NCI-H345 (cell line): ENCODE results near the gene PCAT6.
A peak's percentile ranks its signal among the peaks of the same experiment; 100 is the strongest.

Experiments
- DNase-seq: peaks from one replicate; lab custom pipeline; 2025; lab: John Stamatoyannopoulos, UW

The PCAT6 gene

DNA sequence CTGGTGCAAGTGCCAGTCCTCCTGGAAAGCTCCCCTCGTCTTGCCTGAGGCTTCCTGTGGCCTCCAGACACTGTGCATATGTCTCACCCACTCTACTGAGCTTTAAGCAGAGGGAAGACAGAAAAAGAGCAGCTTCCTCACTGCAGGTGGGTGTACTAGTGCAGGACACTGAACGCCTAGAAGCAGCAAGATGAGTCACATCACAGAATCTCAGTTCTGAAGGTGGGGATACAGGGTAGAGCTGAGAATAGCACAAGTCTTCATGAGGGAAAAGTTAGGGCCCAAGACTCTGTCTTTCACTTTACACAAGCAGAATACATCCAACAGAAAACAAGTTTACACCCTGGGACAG, 37.4 kb downstream of the PCAT6 start:
- DNase-seq, result no peak

DNA sequence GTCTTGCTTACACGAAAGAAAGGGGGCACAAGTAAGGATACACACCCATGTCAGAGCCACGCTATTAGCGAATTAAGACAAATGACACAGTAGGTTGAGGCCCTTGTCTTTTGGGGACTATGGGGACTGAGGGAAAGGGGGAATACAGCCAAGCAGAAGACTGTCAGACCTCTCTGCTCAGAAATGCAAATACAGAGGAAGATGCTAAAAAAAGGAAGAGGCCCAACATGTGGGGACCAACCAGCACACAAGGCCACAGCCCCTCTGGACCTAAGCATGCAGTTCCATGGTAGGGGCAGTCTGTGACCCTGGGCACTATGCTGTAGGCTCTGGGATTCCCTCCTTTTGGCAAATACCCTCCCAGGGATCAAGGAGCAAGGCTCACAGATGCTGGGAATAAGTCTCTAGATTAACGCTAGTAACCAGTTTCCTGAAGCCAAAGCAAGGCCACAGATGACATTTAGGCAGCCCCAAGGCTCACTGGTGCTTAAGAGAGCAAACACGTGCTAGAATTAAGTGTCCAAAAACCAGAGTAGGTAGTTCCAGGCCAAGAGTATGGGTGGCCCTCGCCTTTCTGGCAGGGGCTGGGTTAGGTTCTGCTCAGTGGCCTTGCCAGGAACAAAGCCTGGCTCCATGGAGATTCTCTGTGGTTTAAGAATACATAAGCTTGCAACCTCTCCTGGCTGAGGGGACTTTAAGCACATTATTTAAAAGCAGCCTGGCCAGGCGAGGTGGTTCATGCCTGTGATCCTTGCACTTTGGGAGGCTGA, 40.0 kb downstream of the PCAT6 start:
- no peak for DNase-seq

DNA sequence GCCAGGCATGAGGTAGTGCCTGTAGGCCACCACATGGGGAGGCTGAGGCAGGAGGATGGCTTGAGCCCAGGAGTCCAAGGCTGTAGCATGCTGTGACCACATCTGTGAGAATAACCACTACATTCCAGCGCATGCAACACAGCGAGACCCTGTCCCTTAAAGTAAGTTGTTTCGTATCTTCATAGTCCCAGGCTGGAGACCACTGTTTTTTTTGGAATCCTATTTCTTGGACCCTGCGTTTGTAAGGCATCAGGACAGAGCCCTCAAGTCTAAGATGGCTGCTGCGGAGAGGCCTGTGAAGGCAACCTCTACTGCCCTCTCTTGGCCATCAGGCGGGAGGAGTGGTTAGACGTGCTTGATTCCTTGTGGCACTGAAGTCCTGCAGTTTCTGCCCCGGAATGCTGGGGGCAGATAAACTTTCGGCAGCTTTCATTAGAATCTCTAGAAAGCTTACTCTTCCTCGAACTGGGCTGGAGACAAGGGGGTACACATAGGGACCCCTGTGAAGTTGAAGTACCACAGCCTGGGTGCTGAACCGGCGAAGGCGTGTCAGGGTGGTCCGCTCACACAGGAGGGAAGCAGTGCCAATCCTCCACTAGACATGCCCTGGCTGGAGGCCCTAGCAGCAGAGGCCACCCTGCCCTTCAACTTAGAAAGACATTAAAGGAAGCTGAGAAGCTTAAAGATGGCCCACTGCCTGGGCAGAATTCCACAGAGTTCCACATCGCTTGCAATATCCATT, 41.6 kb downstream of the PCAT6 start:
- DNase-seq, result no peak

DNA sequence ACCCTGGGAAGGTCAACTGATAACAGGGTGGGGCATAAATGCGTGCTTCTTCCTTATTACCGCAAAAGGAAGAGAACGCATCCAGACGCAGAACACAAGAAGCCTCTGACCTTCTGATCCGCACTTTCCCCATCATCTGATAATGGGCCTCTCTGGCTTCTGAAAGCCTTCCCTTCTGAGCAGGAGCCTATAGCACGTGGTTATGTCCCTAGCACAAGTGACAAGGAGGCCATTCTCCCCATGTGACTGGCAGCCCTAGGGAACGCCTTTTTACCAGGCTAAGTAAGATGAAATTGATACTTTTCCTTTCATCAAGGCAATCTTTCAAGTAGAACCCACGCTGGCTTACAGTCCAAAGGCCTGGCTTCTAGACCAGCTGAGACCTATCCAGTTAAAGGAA, 44.0 kb downstream of the PCAT6 start:
- DNase-seq, result no peak

DNA sequence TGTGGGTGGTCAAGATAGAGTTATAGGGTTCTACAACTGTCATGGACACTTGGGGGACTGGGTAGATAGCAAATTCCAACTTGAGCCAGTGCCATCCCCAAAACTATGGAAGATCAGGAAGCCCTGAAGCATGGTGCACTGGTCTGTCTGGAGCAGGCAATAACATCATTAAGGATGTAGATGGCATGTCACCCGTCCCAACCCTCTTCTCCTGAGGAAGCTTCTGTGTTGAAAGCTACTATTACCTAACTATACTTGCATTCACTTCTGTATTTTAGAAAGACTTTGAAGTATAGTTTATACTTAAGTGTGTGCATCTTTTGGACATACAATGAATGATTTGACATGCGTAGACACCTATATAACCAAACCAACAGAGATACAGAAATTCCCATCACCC, 45.3 kb downstream of the PCAT6 start:
- no peak for DNase-seq

DNA sequence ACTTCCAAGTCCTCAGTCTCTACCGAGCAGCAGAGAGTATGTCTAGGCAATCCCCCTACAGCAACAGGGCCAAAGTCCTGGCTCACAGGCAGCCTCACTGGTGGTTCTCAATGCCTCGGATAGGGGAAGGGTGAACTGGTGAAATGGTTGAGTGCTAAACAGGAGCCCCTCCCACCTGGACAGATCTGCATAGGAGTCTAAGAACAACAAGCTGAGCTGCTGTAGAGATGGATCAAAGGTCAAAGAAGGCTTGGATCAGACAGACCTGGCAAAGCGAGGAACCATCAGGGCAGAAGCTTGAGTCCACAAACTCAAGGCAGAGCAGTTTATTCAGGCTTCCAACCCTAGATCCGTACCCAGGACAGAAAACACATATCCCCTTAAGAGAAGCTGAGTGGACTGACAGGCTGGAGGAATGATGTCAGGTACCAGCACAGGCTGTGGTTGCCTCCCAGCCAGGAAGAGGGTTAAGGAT, 46.4 kb downstream of the PCAT6 start:
- no peak for DNase-seq

DNA sequence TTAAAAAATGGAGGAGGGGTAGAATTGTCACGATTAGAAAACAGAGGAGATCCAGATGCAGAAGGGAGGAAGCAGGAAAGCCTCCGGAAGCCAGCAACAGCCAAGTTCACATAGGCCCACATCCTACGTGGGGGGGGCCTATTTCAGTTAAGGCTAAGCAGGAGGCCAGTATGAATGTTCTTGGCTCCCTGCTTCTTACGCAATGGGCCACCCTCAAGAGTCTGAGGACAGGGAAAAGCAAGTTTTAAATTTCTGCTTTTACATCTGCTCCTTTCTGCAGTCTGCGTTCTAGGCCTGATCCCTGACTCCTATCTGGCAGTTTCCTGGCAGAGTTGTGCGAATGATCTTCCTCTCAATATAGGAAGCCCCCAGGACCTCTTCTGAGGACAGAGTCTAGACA, 47.6 kb downstream of the PCAT6 start:
- no peak for DNase-seq

DNA sequence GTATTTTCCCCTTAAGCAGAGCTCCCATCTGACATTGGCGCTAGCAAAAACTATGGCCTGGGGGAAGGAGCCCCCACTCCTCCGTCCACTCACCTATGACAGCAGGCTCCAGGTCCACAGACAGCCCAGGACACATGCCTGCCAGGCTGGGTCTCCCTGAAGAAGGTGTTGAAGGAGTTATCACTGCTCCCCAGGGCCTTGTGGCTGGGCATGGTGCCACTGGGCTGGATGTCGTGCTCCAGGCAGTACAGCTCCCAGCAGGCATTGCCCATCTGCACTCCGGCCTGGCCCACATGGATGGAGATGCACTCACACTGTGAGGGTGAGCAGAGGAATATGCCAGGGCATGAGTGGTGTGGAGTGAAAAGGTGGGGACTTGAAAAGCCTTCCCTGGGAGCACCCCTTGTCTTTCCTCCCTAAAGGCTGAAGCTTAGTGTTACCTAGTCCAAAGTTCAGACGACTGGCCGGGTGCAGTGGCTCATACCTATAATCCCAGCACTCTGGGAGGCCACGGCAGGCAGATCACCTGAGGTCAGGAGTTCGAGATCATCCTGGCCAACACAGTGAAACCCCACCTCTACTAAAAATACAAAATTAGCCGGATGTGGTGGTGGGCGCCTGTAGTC, 48.1 kb downstream of the PCAT6 start:
- no peak for DNase-seq

DNA sequence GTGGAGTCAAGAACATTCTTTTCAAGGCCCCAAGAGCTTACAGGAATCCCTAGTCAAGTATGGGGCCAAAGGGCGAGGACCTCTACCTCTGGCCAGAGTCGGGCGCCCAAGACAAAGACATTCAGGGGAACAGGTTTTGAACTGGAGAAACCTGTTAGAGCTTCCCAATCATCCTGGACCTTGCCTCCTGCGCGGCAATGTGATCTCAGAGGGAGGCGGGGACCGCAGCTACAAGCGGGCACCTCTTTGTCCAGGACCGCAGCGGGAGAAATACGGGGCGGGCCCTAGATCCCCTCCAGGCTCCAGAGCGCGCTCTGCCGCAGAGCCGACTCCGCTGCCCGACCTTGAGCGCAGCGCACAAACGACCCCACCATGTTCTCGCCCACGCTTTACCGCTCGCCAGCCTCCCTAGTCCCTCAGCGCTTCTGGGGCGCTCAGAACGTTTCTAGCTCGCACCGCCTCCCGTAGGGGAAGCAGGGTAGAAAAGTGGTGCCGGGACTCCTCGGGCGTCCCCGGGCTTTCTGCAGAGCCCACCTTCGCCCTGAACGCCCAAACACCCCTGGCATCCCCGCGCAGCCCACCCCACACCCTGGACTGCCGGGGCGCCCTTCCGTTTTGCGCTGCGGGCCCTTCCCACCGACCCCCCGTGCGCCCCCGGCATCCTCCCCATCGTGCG, 50.1 kb downstream of the PCAT6 start:
- peak; percentile 84 for DNase-seq
